Measurements from ENCODE around the gene TBC1D23.
"Not testable (repeated sequence)": the region's sequence is repeated elsewhere in the genome, so short reads cannot be mapped to it uniquely, and the experiment has no call there.

Gene TBC1D23

DNA sequence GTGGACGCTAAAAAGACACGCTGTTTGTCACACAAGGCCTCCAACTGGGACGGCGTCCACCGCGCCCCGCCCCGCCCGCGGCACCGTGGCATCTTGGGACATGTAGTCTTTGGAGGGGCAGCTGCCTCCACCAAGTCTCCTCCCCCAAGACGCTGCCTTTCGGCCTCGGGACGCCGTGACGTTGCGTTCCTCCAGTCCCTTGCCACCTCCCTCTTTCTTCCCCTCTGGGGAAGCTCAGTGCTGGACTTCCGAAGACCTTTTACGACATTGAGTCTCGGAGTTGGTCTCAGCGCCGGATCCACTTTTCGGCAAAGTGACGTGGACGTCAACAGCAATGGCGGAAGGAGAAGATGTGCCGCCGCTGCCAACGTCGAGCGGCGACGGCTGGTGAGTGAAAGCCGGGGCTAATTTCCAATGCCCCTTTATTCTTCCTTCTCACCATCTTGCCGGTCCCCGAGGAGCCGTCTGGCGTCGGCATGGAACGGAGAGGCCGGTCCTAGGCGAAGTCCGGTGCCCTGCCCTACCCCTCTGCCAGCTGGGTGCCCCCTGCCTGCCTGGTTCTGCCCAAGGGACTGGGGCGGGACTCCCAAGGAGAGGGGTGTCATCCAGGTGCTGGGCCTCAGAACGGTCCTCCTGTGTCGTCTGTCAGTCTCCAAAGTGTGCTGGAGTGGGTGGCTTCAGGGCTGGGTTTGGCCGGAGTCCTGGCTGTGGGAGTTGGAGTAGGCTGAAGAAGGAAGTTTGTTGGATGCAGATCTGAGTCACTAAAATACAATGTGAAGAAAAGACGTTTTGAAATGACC is at the start of gene TBC1D23:
TSS of gene TBC1D23 (plus strand) at position 308 of the 800 bp plus-strand sequence. CDS start at position 335, 27 bp downstream.
- peak; percentile 100 for DNase-seq (ENCODE audit: low read depth, low spot score)

DNA sequence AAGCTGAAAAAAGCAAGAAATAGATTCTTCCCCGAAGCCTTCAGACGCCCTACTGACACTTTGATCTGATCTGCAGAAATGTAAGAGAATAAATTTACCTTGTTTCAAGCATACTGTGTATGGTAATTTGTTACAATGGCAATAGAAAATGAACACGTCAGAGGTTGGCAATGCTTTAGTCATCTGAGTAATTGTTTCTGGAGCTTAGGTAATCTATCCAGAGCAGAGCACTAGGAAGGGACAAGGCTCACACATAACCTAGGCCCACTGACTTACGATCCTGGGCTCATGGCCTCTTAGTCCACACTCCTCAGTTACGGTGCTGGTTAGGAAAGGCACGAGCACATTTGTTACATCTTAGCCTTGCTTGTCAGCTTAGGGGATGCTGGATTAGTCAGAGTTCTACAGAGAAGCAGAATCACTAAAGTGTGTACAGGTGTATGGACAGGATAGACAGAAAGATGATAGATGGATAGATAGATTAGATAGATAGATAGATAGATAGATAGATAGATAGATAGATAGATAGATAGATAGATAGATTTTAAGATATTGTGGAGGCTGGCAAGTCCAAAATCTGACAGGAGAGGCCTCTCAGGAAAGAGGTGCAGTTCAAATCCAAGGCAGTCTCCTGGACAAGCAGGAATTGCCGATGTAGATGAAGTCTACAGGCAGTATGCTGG is 46.8 kb upstream of the TBC1D23 start:
- peak; percentile 67 for DNase-seq (ENCODE audit: low read depth, low spot score)

DNA sequence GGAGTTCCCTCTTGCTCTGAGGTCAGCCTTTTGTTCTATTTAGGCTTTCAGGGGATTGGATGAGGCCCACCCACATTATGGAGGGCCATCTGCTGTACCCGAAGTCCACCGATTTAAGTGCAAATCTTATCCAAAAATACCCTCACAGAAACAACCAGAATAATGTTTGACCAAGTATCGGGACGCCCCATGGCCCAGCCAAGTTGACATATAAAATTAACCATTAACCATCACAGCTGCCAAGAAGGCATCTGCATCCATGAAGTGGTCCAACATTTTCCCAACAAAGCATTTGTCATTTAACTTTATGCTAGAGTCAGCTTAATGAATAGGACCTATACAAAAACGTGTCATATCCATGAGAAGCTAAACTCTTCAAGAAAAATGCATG is 46.2 kb upstream of the TBC1D23 start:
- no peak for DNase-seq (ENCODE audit: low read depth, low spot score)

DNA sequence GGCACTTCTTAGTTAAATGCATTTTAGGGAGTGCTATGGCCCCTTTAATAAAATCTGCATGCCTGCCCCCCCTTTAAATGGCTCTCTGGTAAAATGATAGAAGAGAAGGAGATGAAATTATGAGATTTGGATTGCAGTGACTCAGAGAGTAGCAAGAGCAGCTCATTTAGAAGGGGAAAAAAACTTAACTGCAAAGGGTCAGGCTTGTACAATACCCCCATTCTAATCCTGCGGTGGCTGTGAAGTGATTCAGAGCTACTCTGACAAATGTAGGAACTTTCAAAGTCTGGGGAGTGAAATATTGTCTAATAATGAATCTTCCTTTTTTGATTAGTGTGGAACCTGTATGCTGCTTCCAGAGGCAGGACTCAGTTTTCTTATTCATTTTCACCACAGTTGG is 44.1 kb upstream of the TBC1D23 start:
- DNase-seq (ENCODE audit: low read depth, low spot score) = peak; percentile 49

DNA sequence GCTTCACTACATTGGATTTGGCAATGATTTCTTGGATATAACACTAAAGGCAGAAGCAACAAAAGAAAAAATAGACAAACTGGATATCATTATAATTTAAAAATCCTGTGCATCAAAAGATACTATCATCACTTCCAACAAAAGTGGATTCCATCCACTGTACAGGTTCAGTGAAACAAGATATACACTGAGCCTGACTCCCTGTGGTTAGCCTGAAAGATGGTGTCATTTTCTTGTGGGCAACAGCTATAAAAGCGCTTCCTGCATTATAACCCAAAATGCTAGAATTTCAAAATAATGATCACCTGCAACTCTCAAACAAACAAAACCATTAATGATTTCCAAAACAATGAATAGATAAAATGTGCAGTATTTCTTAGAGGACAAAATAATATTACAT is 39.6 kb upstream of the TBC1D23 start:
- no peak for DNase-seq (ENCODE audit: low read depth, low spot score)

DNA sequence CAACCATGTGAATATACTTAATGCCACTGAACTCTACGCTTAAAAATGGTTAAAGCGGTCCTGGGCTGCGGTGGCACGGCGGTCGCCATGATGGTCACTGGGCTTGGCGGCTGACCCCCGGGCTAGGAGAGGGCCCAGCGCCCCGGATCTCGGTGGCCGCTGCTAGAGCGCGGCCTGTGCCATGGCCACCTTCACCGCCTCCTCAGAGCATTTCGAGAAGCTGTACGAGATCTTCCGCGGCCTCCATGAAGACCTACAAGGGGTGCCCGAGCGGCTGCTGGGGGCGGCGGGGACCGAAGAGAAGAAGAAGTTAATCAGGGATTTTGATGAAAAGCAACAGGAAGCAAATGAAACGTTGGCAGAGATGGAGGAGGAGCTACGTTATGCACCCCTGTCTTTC is 35.6 kb upstream of the TBC1D23 start:
- no peak for DNase-seq (ENCODE audit: low read depth, low spot score)

DNA sequence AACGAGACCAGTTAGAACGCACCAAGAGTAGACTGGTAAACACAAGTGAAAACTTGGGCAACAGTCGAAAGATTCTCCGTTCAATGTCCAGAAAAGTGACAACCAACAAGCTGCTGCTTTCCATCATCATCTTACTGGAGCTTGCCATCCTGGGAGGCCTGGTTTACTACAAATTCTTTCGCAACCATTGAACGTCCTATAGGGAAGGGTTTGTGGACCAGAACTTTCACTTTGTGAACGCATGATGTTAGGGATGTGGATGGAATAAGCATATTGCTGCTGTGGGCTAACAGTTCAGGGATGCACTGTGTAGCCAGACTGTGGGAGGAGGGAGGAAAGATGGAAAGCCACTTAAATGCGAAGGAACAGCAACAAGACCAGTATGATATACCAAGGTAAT is 34.9 kb upstream of the TBC1D23 start:
- DNase-seq (ENCODE audit: low read depth, low spot score) = no peak

DNA sequence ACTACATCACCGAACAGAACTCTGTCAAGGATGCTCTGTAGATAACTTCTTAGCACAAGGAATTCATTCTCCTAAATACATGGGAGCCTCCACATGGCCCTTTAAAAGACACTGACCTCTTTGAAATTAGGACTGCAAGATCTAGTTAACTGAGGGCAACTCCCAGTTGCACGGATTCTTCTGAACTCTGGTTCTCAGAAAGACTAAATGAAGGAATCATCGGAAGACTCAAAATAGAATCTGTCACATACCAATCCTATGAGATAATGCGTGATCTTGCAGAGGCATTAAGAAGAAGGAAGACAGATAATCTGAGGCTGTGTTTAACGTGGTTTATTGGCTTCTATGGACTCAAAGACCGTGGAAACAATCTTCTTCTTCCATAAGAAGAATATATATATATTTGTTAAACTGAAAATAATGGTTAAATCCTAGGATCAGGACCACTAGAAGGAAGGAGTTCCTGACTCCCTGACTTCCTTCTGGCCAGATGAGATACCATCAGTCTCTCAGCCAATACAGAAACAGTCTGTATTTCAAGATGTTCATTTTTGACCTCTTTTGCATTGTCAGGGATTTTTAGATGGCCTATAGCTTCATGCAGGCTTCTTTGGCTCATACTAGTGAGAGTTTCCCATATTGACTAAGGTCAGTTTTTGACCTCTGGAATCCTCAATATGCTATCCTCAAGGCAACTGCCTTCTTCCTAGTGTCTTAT is 33.9 kb upstream of the TBC1D23 start:
- no peak for DNase-seq (ENCODE audit: low read depth, low spot score)

DNA sequence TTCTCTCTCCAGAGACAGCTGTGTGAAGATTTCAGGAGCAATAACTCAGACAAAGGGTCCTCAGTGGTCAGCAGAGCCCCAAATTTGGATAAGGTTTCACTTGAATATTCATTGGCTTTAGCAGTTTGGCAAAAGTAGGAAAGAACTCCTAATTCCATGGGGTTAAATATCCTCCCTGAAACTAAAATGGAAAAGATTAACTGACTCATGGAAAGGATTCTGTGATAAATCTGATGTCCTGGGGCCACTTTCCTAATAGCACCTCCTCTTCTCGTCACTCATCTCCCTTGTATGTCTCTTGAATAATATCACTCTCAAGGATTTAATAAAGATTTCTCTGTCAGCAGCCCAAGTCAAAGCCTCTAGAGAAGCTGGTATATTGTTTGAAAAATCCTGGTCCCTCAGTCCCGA is 33.3 kb upstream of the TBC1D23 start:
- no peak for DNase-seq (ENCODE audit: low read depth, low spot score)

DNA sequence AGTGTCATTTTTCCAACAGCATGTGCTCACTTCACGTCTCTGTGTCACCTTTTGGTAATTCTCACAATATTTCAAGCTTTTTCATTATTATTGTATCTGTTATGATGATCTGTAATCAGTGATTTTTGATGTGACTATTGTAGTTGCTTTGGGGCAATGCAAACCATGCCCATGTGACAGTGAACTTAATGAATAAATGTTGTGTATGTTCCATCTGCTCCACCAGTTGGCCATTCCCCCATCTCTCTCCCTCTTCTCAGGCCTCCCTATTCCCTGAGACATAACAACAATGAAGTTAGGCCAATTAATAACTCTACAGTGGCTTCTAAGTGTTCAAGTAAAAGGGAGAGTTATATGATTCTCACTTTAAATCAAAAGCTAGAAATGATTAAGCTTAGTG is 32.5 kb upstream of the TBC1D23 start:
- no peak for DNase-seq (ENCODE audit: low read depth, low spot score)

DNA sequence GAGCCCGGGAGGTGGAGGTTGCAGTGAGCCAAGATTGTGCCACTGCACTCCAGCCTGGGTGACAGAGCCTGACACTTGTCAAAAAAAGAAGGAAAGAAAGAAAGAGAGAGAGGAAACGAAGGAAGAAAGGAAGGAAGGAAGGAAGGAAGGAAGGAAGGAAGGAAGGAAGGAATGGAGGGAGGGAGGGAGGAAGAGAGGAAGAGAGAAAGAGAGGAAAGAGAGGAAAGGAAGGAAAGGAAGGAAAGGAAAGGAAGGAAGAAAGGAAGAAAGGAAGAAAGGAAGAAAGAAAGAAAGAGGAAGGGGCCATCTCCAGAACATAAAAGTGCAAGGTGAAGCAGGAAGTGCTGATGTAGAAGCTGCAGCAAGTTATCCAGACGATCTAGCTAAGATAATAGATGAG is 31.6 kb upstream of the TBC1D23 start:
- not testable (repeated sequence) for DNase-seq (ENCODE audit: low read depth, low spot score)

DNA sequence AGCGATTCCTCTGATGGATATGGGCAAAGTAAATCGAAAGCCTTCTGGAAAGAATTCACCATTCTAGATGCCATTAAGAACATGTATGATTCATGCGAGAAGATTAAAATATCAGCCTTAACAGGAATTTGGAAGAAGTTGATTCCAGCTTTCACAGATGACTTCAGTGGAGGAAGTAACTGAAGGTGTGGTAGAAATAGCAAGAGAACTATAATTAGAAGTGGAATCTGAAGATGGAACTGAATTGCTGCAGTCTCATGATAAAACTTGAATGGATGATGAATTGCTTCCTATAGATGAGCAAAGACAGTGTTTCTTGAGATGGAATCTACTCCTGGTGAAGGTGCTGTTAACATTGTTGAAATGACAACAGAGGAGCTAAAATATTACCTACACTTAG is 30.1 kb upstream of the TBC1D23 start:
- no peak for DNase-seq (ENCODE audit: low read depth, low spot score)

DNA sequence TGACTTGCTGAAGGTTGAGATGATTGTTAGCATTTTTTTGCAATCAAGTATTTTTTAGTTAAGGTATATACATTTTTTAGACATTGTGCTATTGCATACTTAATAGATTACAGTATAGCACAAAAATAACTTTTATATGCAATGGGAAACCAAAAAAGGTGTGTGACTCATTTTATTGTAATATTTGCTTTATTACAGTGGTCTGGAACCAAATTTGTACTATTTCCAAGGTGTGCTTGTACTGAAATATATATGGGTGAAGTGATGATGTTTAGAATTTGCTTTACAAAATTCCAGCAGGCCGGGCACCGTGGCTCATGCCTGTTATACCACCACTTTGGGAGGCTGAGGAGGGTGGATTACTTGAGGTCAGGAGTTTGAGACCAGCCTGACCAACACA is 29.1 kb upstream of the TBC1D23 start:
- DNase-seq (ENCODE audit: low read depth, low spot score) = no peak

DNA sequence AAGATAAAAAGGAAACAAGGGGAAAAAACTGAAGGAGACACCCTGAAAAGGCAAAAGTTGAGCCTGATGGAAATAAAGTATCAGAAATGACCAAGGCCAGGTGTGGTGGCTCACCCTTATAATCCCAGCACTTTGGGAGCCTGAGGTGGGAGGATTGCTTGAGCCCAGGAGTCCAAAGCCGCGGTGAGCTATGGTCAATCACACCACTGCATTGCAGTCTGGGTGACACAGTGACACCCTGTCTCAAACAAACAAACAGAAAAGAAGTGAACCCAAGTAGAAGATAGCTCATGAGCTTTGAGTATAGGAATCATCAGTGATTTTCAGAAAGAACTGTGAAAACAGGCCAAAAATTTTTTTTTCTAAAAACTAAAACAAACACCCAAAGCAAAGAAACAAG is 26.4 kb upstream of the TBC1D23 start:
- DNase-seq (ENCODE audit: low read depth, low spot score) = no peak

DNA sequence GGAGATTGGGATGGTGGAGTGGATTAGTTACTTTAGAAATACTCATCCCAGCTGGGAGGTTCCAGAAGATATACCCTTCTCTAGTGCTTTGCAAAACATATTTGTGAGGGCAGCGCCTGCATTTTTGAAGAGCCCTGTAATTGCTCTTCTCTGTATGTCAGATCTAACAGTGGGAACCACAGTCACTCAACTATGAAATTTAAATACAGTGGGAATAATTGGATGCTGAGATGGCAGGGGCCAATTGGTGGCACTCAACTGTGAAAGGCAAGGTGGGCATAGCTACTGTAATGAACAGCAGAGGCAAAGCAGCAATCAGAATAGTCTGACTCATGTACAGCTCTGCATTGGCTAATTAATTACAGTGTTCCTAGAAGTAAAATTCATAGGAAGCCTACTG is 22.2 kb upstream of the TBC1D23 start:
- no peak for DNase-seq (ENCODE audit: low read depth, low spot score)

DNA sequence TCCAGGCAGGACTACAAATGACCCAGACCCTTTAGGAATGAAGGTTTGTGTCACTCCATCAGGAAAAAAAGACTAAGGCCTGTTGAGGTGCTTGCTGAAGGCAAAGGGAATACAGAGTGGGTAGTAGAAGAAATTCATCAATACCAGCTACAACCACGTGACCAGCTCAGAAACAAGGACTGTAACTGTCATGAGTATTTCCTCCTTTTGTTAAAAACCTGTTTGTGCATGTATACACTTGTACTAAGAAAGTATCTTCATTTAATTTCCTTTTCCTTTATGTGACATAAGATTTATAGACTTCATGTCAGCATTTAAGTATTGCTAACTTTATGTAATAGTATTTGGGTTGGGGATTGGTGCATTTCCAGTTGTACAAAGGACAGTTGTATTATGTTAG is 18.3 kb upstream of the TBC1D23 start:
- DNase-seq (ENCODE audit: low read depth, low spot score) = not testable (repeated sequence)

DNA sequence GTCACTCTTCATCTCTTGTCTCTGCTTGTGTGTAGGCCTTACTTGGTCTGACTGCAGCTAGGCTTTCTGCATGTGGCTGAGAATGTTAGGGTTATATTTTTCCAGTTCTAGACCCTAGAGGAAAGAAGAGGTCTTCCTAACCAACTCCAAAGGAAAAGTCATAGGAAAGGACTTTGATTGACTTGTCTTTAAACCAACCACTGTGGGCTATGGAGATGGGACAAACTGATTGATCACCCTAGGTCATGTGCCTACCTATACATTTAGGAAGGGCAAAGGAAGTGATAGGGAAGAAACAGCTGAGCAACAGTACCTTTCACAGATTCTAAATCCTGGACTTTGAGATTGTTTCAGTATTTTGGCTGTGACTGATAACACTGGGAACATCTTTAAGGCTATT is 16.5 kb upstream of the TBC1D23 start:
- DNase-seq (ENCODE audit: low read depth, low spot score) = no peak

DNA sequence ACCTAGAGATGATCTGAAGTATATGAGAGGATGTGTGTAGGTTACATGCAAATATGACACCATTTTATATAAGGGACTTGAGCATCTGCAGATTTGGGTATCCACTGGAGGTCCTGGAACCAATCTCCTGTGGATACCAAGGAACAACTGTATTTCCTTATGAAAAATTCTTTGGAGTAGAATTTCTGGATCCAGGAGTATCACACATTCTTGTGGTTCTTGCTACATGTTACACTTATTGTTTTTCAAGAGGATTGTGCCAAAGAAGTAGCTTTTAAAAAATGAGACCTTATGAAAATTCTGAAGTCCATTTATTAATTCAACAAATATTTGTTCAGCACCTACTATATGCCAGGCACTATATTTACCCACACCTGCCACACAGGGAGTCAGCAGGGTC is 15.7 kb upstream of the TBC1D23 start:
- DNase-seq (ENCODE audit: low read depth, low spot score) = peak; percentile 22

DNA sequence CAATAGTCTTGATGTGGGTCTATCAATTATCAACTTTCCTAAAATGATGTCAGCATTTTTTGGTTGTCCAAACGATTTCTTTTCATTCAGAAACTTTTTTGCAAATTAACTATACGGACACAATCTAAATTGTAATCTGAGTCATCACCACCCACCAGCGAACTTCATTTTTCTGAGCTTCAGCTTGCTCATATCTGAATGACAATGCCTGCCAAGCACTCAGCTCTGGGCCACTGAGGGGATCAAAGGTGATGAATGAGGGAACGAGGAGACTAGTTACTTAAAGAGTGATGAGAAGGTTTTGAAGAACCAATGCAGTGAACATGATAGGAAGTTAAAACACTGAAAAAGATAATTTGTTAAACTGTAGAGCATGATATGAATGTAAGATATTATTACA is 14.9 kb upstream of the TBC1D23 start:
- DNase-seq (ENCODE audit: low read depth, low spot score) = peak; percentile 31

DNA sequence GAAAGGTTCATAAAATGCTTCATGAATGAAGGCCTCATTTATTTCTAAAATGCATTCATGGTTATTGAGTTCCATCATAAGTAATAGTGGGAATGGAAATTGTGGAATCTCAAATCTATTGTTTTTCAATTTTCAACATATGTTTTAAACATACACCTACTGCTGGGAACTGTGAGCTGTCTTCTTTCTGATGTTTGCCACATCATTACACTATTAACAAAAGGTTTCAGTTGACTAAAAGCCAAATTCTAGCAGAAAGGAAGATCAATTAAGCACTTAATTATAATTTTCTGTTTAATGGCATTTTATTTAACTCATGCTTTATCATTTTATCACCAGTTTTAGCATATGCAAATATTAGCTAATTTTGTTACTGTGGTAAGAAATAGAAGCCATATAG is 13.8 kb upstream of the TBC1D23 start:
- DNase-seq (ENCODE audit: low read depth, low spot score) = no peak

DNA sequence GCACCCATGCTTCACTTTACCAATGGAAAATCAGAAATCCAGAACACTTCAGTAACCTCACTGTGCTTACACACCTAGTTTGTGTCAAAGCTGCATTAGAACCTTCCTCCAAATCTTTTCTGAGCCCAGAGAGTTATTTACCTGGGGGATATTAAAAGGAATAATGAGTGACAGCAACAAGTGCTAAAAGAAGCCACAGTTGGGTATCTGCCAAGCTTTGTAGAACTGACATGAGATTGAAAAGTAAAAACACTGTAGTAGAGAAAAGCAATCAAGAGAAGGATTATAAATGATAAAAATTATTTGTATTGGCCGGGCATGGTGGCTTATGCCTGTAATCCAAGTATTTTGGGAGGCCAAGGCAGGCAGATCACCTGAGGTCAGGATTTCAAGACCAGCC is 8.8 kb upstream of the TBC1D23 start:
- no peak for DNase-seq (ENCODE audit: low read depth, low spot score)

DNA sequence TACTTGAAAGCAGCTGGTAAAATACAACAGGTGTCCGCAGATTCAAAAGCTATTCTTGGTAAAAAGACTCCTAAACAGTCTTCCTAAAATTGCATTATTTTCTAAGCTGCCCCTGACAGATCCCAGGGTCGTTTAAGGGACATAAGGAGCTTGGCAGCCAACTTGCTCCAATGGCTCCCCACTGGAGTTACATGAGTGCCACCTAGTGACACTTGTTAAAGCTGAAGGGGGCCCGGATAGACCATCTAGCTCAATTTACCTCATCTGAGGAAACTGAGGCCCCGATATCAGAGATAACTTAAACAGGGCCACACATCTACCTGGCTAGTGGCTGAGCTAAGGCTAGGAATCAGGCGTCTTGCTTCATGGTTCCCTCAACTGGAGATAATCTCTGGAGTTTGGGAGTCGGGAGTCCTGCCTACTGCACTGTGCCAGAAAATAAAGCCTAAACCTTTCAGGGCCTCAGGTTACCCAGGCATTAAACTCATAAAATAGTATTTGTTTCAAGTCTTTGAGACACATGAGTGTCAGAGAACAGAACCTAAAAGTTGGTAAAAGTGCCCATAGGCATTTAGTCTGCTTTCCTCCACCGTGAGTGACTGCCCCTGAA is 6.5 kb upstream of the TBC1D23 start:
- DNase-seq (ENCODE audit: low read depth, low spot score) = peak; percentile 85

Measured in astrocyte of the hippocampus (primary cell).